H1 (cell line): Measurements from ENCODE around the gene SELENOF. TPM values are rescaled to one million over a fixed set of nuclear protein-coding genes. Genes with fewer than 3 reads are reported as not detected.

Experiments used
- CTCF ChIA-PET: fragments of 300-600 bp; sonication (Branson Sonifier 250); formaldehyde crosslinking; loops from one replicate; lab custom pipeline; 2021; ENCODE audit not compliant: partially characterized antibody; lab: Charles Lee
- POLR2A ChIA-PET: fragments of 300-600 bp; sonication (Branson Sonifier 250); formaldehyde crosslinking; loops from one replicate; lab custom pipeline; 2021; ENCODE audit warnings: inconsistent platforms; ENCODE audit not compliant: partially characterized antibody; lab: Charles Lee
- DNase-seq, 2 experiments: peaks; one replicate each; pipeline versions ENCODE4 v3.0.0 to v3.0.0-alpha.2; 2010 to 2022; ENCODE audit warnings: low spot score in 2 of 2, low read depth in 1 of 2, mixed read lengths in 1 of 2
- FAIRE-seq: peaks from 2 replicates; lab custom pipeline; 2011; peaks lifted over from hg19 to GRCh38; lab: Jason Lieb, UNC
- H2AFZ ChIP-seq: 2 replicates; pipeline ENCODE4 v1.8.1; 2012; ENCODE audit warnings: low read length, inconsistent platforms
- H2AK5ac ChIP-seq: 2 replicates; pipeline ENCODE4 v1.6.1; 2013; ENCODE audit warnings: low read depth, low read length
- H2BK120ac ChIP-seq: replicated peaks from 2 replicates; pipeline ENCODE3; 2013; ENCODE audit warnings: low read depth, low read length, inconsistent platforms
- H2BK12ac ChIP-seq: 2 replicates; pipeline ENCODE4 v1.6.1; 2013; ENCODE audit warnings: low read depth, low read length
- H2BK15ac ChIP-seq: 2 replicates; pipeline ENCODE4 v1.6.1; 2013; ENCODE audit warnings: low read length
- H2BK20ac ChIP-seq: 2 replicates; pipeline ENCODE4 v1.6.1; 2013; ENCODE audit warnings: low read length
- H2BK5ac ChIP-seq: 2 replicates; pipeline ENCODE4 v1.6.1; 2013; ENCODE audit warnings: low read depth, low read length
- H3K14ac ChIP-seq: 2 replicates; pipeline ENCODE4 v1.6.1; 2013; ENCODE audit warnings: inconsistent platforms; ENCODE audit not compliant: insufficient read length
- H3K18ac ChIP-seq: 2 replicates; pipeline ENCODE4 v1.6.1; 2013; ENCODE audit warnings: low read length; ENCODE audit errors: extremely low read depth
- H3K23ac ChIP-seq: 2 replicates; pipeline ENCODE4 v1.6.1; 2013; ENCODE audit warnings: inconsistent platforms; ENCODE audit not compliant: insufficient read length
- H3K23me2 ChIP-seq: 2 replicates; pipeline ENCODE4 v1.6.1; 2013; ENCODE audit warnings: low read depth, low read length
- H3K27ac ChIP-seq: 2 replicates; pipeline ENCODE4 v1.6.1; 2011; ENCODE audit warnings: low read depth, low read length, inconsistent platforms
- H3K27me3 ChIP-seq, 4 experiments: replicated peaks in 1 of 4; 1 replicate in 1 of 4; 2 replicates in 3 of 4; pipeline versions ENCODE4 v1.6.1 to v1.8.1; 2011 to 2013; ENCODE audit warnings: low read length in 3 of 4, mild to moderate bottlenecking in 3 of 4, inconsistent platforms in 2 of 4, mixed read lengths in 2 of 4, moderate library complexity in 1 of 4; ENCODE audit not compliant: control insufficient read depth in 3 of 4, insufficient read depth in 3 of 4; ENCODE audit errors: extremely low read depth in 1 of 4
- H3K36me3 ChIP-seq, 4 experiments: 2 replicates each; pipeline versions ENCODE4 v1.6.1 to v1.8.1; 2011 to 2013; ENCODE audit warnings: mild to moderate bottlenecking in 4 of 4, low read length in 3 of 4, moderate library complexity in 2 of 4, control low read depth in 1 of 4, inconsistent platforms in 1 of 4; ENCODE audit not compliant: insufficient read depth in 4 of 4, control insufficient read depth in 2 of 4
- H3K4ac ChIP-seq: replicated peaks from 2 replicates; pipeline ENCODE3; 2013; ENCODE audit warnings: low read length, low read depth, mixed read lengths, inconsistent platforms; ENCODE audit not compliant: insufficient read length
- H3K4me1 ChIP-seq, 4 experiments: replicated peaks in 1 of 4; 1 replicate in 1 of 4; 2 replicates in 3 of 4; pipeline versions ENCODE4 v1.6.1 to v1.8.1; 2011 to 2013; ENCODE audit warnings: low read length in 3 of 4, inconsistent platforms in 2 of 4, mixed read lengths in 1 of 4; ENCODE audit not compliant: insufficient read depth in 4 of 4, control insufficient read depth in 3 of 4
- H3K4me2 ChIP-seq, 2 experiments: 2 replicates each; pipeline versions ENCODE4 v1.6.1 to v1.8.1; 2011 to 2013; ENCODE audit warnings: low read depth in 2 of 2, low read length in 2 of 2, control low read depth in 1 of 2, inconsistent platforms in 1 of 2, mild to moderate bottlenecking in 1 of 2; ENCODE audit not compliant: insufficient read depth in 1 of 2
- H3K4me3 ChIP-seq, 4 experiments: fragments of 200-600, 300-600 bp in 1 of 4; sonication (generic), shearing (Covaris generic), sonication (Bioruptor Twin) in 1 of 4; 2 replicates each; pipeline versions ENCODE4 v1.5.1 to v1.8.1; 2011 to 2016; ENCODE audit warnings: low read length in 4 of 4, low read depth in 3 of 4, control low read depth in 2 of 4, inconsistent platforms in 2 of 4, mild to moderate bottlenecking in 2 of 4, mixed read lengths in 1 of 4, moderate library complexity in 1 of 4; ENCODE audit not compliant: insufficient read depth in 2 of 4; ENCODE audit errors: extremely low read depth in 1 of 4
- H3K56ac ChIP-seq: replicated peaks from 2 replicates; pipeline ENCODE3; 2013; ENCODE audit warnings: low read depth, mild to moderate bottlenecking, mixed read lengths, low read length, inconsistent platforms; ENCODE audit not compliant: insufficient read length
- H3K79me1 ChIP-seq: 2 replicates; pipeline ENCODE4 v1.6.1; 2013; ENCODE audit warnings: low read depth, low read length, control low read depth
- H3K79me2 ChIP-seq, 2 experiments: 2 replicates each; pipeline versions ENCODE4 v1.6.1 to v1.8.1; 2012 to 2013; ENCODE audit warnings: low read length in 2 of 2, mild to moderate bottlenecking in 2 of 2, inconsistent platforms in 1 of 2; ENCODE audit not compliant: insufficient read depth in 2 of 2, control insufficient read depth in 1 of 2
- H3K9ac ChIP-seq, 4 experiments: replicated peaks in 1 of 4; 1 replicate in 1 of 4; 2 replicates in 3 of 4; pipeline versions ENCODE4 v1.6.1 to v1.8.1; 2011 to 2013; ENCODE audit warnings: low read depth in 3 of 4, low read length in 3 of 4, control low read depth in 2 of 4, mild to moderate bottlenecking in 2 of 4, moderate library complexity in 2 of 4, inconsistent platforms in 1 of 4; ENCODE audit errors: extremely low read depth in 1 of 4
- H3K9me3 ChIP-seq, 2 experiments: 2 replicates each; pipeline versions ENCODE4 v1.6.1 to v1.8.1; 2012 to 2013; ENCODE audit warnings: mild to moderate bottlenecking in 2 of 2, moderate library complexity in 2 of 2, control low read depth in 1 of 2, inconsistent platforms in 1 of 2, low read depth in 1 of 2, low read length in 1 of 2, mixed read lengths in 1 of 2; ENCODE audit not compliant: insufficient read depth in 2 of 2
- H4K20me1 ChIP-seq, 2 experiments: replicated peaks in 1 of 2; 2 replicates each; pipeline versions ENCODE3 to v1.8.1; 2011 to 2013; ENCODE audit warnings: inconsistent platforms in 2 of 2, low read length in 2 of 2, mild to moderate bottlenecking in 1 of 2; ENCODE audit not compliant: insufficient read depth in 2 of 2, control insufficient read depth in 1 of 2
- H4K5ac ChIP-seq: 2 replicates; pipeline ENCODE4 v1.6.1; 2013; ENCODE audit warnings: low read length, low read depth, mixed read lengths, inconsistent platforms; ENCODE audit not compliant: insufficient read length
- H4K8ac ChIP-seq: 2 replicates; pipeline ENCODE4 v1.8.0; 2013; ENCODE audit warnings: mild to moderate bottlenecking, moderate library complexity, low read length, inconsistent platforms; ENCODE audit not compliant: insufficient read depth; ENCODE audit errors: extremely low read depth
- H4K91ac ChIP-seq: replicated peaks from 2 replicates; pipeline ENCODE3; 2013; ENCODE audit warnings: low read length, mixed read lengths, inconsistent platforms; ENCODE audit not compliant: insufficient read length
- CHD1 ChIP-seq: IDR thresholded peaks from 2 replicates; pipeline ENCODE4 v1.6.1; 2012; ENCODE audit warnings: low read depth, low read length, improper control_type of control experiment
- JUN ChIP-seq: IDR thresholded peaks from 2 replicates; pipeline ENCODE4 v1.6.1; 2011; ENCODE audit warnings: low read depth, mild to moderate bottlenecking, improper control_type of control experiment, low read length
- RXRA ChIP-seq: IDR thresholded peaks from 2 replicates; pipeline ENCODE4 v1.6.1; 2011; ENCODE audit warnings: low read depth, mild to moderate bottlenecking, low read length, moderate library complexity; ENCODE audit not compliant: insufficient read depth
- TAF7 ChIP-seq: optimal IDR thresholded peaks from 2 replicates; pipeline ENCODE3; 2011; ENCODE audit warnings: low read depth, mild to moderate bottlenecking, inconsistent platforms, low read length, moderate library complexity, borderline replicate concordance
- WGBS, 2 experiments: shearing (Covaris generic) in 1 of 2; methylation state at CpG; one replicate each; pipeline versions ENCODE4 v1.1.6 to v1.1.7; 2013 to 2015; ENCODE audit warnings: low lambda C conversion rate in 2 of 2, mixed read lengths in 2 of 2, inconsistent platforms in 1 of 2, low coverage in 1 of 2, missing lambda C conversion rate in 1 of 2; ENCODE audit not compliant: insufficient replicate concordance in 2 of 2, insufficient coverage in 1 of 2, insufficient read length in 1 of 2; ENCODE audit errors: extremely low coverage in 1 of 2, missing lambda C conversion rate in 1 of 2; 5-methylcytosine and 5-hydroxymethylcytosine counted together
- polyA plus RNA-seq, 7 experiments: library from polyadenylated mRNA; depleted of rRNA in 3 of 7; stranded (reverse) in 5 of 7; unstranded in 2 of 7; fragments of >200 nt in 5 of 7; fragments of 200-250 nt in 2 of 7; gene quantifications; 1 replicate in 5 of 7; 2 replicates in 1 of 7; 4 replicates in 1 of 7; pipeline versions ENCODE4 v1.2.1 to v1.2.3, GENCODE V29; 2011 to 2013; ENCODE audit warnings: missing spikeins in 2 of 7, mixed read lengths in 2 of 7
- total RNA-seq: library from RNA; stranded (reverse); fragmentation: NEBNext Ultra II Directional; extraction: Animal tissue kit (Norgen Biotek cat#: 25700); gene quantifications from 2 replicates; pipeline ENCODE4 v1.2.1, GENCODE V29; 2021

The SELENOF gene
- total and polyA plus RNA-seq, 2 of the 8 experiments (the other 6 are each of a cell fraction or from before 2014, with no cell fraction given) = 70.7 to 163 TPM

DNA sequence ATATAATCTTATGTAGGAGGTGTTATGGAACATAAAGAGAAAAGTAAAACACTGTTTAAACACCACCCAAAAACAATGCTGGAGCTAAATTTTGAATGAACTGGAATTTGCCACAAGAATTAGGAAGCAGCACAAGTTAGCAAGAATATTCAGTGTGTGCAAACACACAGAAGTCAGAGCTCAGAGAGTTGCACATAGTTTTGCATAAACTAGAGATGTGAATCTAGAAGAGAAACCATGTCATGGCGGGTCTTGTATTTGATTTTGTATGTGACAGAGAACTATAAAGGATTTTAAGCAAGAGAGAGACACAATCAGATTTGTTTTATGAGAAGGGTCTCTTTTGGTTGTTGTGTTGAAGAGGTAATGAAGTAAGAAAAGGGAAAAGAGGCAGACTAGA, 38.2 kb downstream of the SELENOF start:
- no peak for TF ChIP-seq CHD1
- TF ChIP-seq RXRA = no peak
- no peak for TF ChIP-seq JUN
- no peak for TF ChIP-seq TAF7
- Histone ChIP-seq H2BK20ac (no peak overlapping the region), H2AK5ac (no peak overlapping the region), H3K4me1 (0 out of 7 replicates have a peak, but pooled peaks cover 0 to 2% (median 0%) of the 10 kb centered on the region in 4 experiments), H3K79me2 (no peaks in the 10 kb centered on the region), H3K4ac (no peak overlapping the region), H3K18ac (no peak overlapping the region), H2BK15ac (no peak overlapping the region), H3K27me3 (no peaks in the 10 kb centered on the region), H3K14ac (no peak overlapping the region), H3K4me2 (no peak overlapping the region), H4K91ac (no peak overlapping the region), H2BK12ac (no peak overlapping the region), H4K8ac (no peak overlapping the region), H3K9me3 (no peaks in the 10 kb centered on the region), H4K20me1 (no peaks in the 10 kb centered on the region), H3K23me2 (no peaks in the 10 kb centered on the region), H3K4me3 (no peak overlapping the region), H3K23ac (no peak overlapping the region), H3K36me3 (peaks cover 0 to 11% (median 2%) of the 10 kb centered on the region in 4 experiments; a peak in 3 of 8 replicates), H3K27ac (no peak overlapping the region), H4K5ac (no peak overlapping the region), H2BK5ac (no peak overlapping the region), H3K9ac (no peak overlapping the region), H2AFZ (no peak overlapping the region), H3K79me1 (no peaks in the 10 kb centered on the region), H3K56ac (no peak overlapping the region), H2BK120ac (no peak overlapping the region)
- no peak for DNase-seq
- CTCF ChIA-PET = interaction anchor here (0.9 kb wide), 1 partner anchor 89 kb away, joined by 3 read pairs; no protein-coding TSS in a partner anchor
- WGBS, 2 experiments = 88% methylated on average over 1 of the region's 1 CpG; no CpG with 5 or more reads in 1 of the 2 experiments
- POLR2A ChIA-PET = no interaction called here
- FAIRE-seq = no peak
